K562 (cell line): ENCODE measurements around the gene ARHGEF38. TPM values are rescaled to one million over a fixed set of nuclear protein-coding genes. Genes with fewer than 3 reads are reported as not detected.

Source experiments
- ATAC-seq: fragments of 200-7000 bp; cut with Tn5 transposase; 3 replicates; pipeline ENCODE4 v1.9.1; 2020; ENCODE audit warnings: moderate library complexity
- BruUV-seq: library from RNA; stranded (reverse); fragments of 400-500 nt; replicated peaks from 2 replicates; lab custom pipeline; 2021; lab: Mats Ljungman, UMichigan
- CTCF ChIA-PET: fragments of 300-600 bp; formaldehyde crosslinking; extraction: SDS; loops from one replicate; lab custom pipeline; 2021; ENCODE audit warnings: low intra/inter-chr PET ratio; lab: Yijun Ruan, JAX
- POLR2A ChIA-PET: fragments of 300-600, 350-650 bp; sonication (Branson Sonifier 250); formaldehyde crosslinking; extraction: SDS; loops from one replicate; lab custom pipeline; 2021; ENCODE audit warnings: antibody characterized with exemption, inconsistent platforms; lab: Yijun Ruan, JAX
- DNase-seq, 4 experiments: peaks; one replicate each; pipeline versions ENCODE4 v3.0.0 to v3.0.0-alpha.2; 2011 to 2018; ENCODE audit warnings: low spot score in 3 of 4, mixed read lengths in 3 of 4; ENCODE audit errors: extremely low read depth in 1 of 4
- FAIRE-seq: peaks from 2 replicates; lab custom pipeline; 2011; peaks lifted over from hg19 to GRCh38; lab: Jason Lieb, UNC
- H2AFZ ChIP-seq: 2 replicates; pipeline ENCODE4 v1.6.0; 2011; ENCODE audit warnings: low read depth, low read length, control low read depth, inconsistent platforms
- H3K27ac ChIP-seq: fragments of 200-600 bp; 3 replicates; pipeline ENCODE4 v1.8.0; 2011; ENCODE audit warnings: low read depth, mild to moderate bottlenecking, control low read depth, inconsistent platforms, low read length, moderate library complexity, mixed read lengths; ENCODE audit errors: extremely low read depth
- H3K27me3 ChIP-seq, 2 experiments: fragments of 300-600 bp in 1 of 2; 2 replicates in 1 of 2; 3 replicates in 1 of 2; pipeline versions ENCODE4 v1.6.0 to v1.8.0; 2011; ENCODE audit warnings: inconsistent platforms in 2 of 2, low read length in 2 of 2, mild to moderate bottlenecking in 1 of 2, mixed read lengths in 1 of 2, moderate library complexity in 1 of 2; ENCODE audit not compliant: control insufficient read depth in 2 of 2, insufficient read depth in 2 of 2
- H3K36me3 ChIP-seq: fragments of 300-600 bp; 3 replicates; pipeline ENCODE4 v1.8.0; 2011; ENCODE audit warnings: mild to moderate bottlenecking, low read length, inconsistent platforms; ENCODE audit not compliant: control insufficient read depth, insufficient read depth
- H3K4me1 ChIP-seq, 2 experiments: fragments of 200-600 bp in 1 of 2; replicated peaks in 1 of 2; 2 replicates in 1 of 2; 3 replicates in 1 of 2; pipeline versions ENCODE4 v1.5.1 to v1.8.0; 2011; ENCODE audit warnings: inconsistent platforms in 2 of 2, low read length in 2 of 2, mild to moderate bottlenecking in 1 of 2, mixed read lengths in 1 of 2, moderate library complexity in 1 of 2; ENCODE audit not compliant: control insufficient read depth in 2 of 2, insufficient read depth in 2 of 2
- H3K4me2 ChIP-seq: 2 replicates; pipeline ENCODE4 v1.6.1; 2011; ENCODE audit warnings: low read length, control low read depth, inconsistent platforms, mixed read lengths; ENCODE audit not compliant: insufficient read depth
- H3K4me3 ChIP-seq: fragments of 200-600 bp; sonication (generic), shearing (Covaris generic); 2 replicates; pipeline ENCODE4 v1.5.1; 2016; ENCODE audit warnings: control low read depth, inconsistent platforms
- H3K79me2 ChIP-seq: fragments of 200-600 bp; 3 replicates; pipeline ENCODE4 v1.8.0; 2011; ENCODE audit warnings: low read length, inconsistent platforms; ENCODE audit not compliant: control insufficient read depth, insufficient read depth
- H3K9ac ChIP-seq, 2 experiments: 2 replicates each; pipeline versions ENCODE4 v1.6.0 to v1.6.1; 2011; ENCODE audit warnings: low read depth in 2 of 2, low read length in 2 of 2, control low read depth in 1 of 2, inconsistent platforms in 1 of 2, mild to moderate bottlenecking in 1 of 2, mixed read lengths in 1 of 2; ENCODE audit not compliant: insufficient read depth in 1 of 2
- H3K9me1 ChIP-seq: one replicate; pipeline ENCODE4 v1.6.0; 2011; ENCODE audit warnings: inconsistent platforms, mild to moderate bottlenecking, low read length, moderate library complexity; ENCODE audit not compliant: control insufficient read depth, insufficient read depth
- H3K9me3 ChIP-seq: replicated peaks from 2 replicates; pipeline ENCODE4 v1.5.1; 2011; ENCODE audit warnings: low read depth, low read length, inconsistent platforms; ENCODE audit not compliant: control insufficient read depth, insufficient read depth
- H4K20me1 ChIP-seq: replicated peaks from 2 replicates; pipeline ENCODE4 v1.6.1; 2011; ENCODE audit warnings: low read length, inconsistent platforms, mixed read lengths; ENCODE audit not compliant: control insufficient read depth, insufficient read depth
- MCM5 ChIP-seq: fragments of 450-650 bp; IDR thresholded peaks from 2 replicates; pipeline ENCODE4 v1.6.1; 2016; ENCODE audit warnings: low read depth
- ZC3H4 ChIP-seq: sonication (generic); formaldehyde crosslinking; IDR thresholded peaks from 2 replicates; pipeline ENCODE4 v1.9.0; 2021; ENCODE audit warnings: missing genetic modification reagents, borderline replicate concordance
- ZKSCAN8 ChIP-seq: fragments of 200-800 bp; sonication (Bioruptor generic); IDR thresholded peaks from 2 replicates; pipeline ENCODE4 v1.6.1; 2016; ENCODE audit warnings: missing genetic modification characterization, missing compliant biosample characterization
- ZNF407 ChIP-seq: fragments of 450-650 bp; IDR thresholded peaks from 2 replicates; pipeline ENCODE4 v1.6.1; 2016; ENCODE audit warnings: low read depth
- ZNF436 ChIP-seq: fragments of 250-450, 450-650 bp; sonication (Bioruptor Pico); formaldehyde crosslinking; IDR thresholded peaks from 2 replicates; pipeline ENCODE4 v1.7.0; 2020; ENCODE audit warnings: mild to moderate bottlenecking
- WGBS: fragments of 100-300 bp; shearing (Covaris generic); methylation state at CpG from one replicate; pipeline ENCODE4 v1.1.6; 2016; ENCODE audit warnings: low coverage, mixed read lengths; ENCODE audit not compliant: insufficient coverage; ENCODE audit errors: missing lambda C conversion rate; 5-methylcytosine and 5-hydroxymethylcytosine counted together
- in situ Hi-C: fragments of 300-500 bp; cut with MboI; formaldehyde crosslinking; loops from 4 replicates; pipeline ENCODE4 v1.15.0; 2018; ENCODE audit warnings: inconsistent platforms, mixed read lengths
- intact Hi-C: fragments of 100-400 bp; cut with micrococcal nuclease; formaldehyde crosslinking; loops from 2 replicates; pipeline ENCODE4 v1.14.2; 2022
- polyA plus RNA-seq, 8 experiments: library from polyadenylated mRNA; depleted of rRNA in 4 of 8; stranded (reverse) in 5 of 8; unstranded in 3 of 8; fragments of >200 nt; fragmentation: Nextera tagmentation in 2 of 8; fragmentation: Illumina TruSeq in 1 of 8; extraction: Ambion mirVana in 2 of 8; extraction: Trizol in 1 of 8; gene quantifications; 2 replicates each; pipeline versions ENCODE4 v1.2.1 to v1.2.3, GENCODE V29; 2011 to 2014; ENCODE audit warnings: inconsistent platforms in 1 of 8, missing spikeins in 1 of 8
- total RNA-seq, 7 experiments: library from RNA; depleted of rRNA in 6 of 7; stranded (reverse); fragments of >200 nt in 6 of 7; fragmentation: Illumina TruSeq in 2 of 7; extraction: Trizol in 2 of 7; gene quantifications; 2 replicates each; pipeline versions ENCODE4 v1.2.1 to v1.2.3, GENCODE V29; 2011 to 2021; ENCODE audit warnings: low replicate concordance in 1 of 7

The ARHGEF38 gene
- total and polyA plus RNA-seq, 9 of the 15 experiments (the other 6 are each of a cell fraction or from before 2014, with no cell fraction given) = 0.17 TPM; not detected in 8

DNA sequence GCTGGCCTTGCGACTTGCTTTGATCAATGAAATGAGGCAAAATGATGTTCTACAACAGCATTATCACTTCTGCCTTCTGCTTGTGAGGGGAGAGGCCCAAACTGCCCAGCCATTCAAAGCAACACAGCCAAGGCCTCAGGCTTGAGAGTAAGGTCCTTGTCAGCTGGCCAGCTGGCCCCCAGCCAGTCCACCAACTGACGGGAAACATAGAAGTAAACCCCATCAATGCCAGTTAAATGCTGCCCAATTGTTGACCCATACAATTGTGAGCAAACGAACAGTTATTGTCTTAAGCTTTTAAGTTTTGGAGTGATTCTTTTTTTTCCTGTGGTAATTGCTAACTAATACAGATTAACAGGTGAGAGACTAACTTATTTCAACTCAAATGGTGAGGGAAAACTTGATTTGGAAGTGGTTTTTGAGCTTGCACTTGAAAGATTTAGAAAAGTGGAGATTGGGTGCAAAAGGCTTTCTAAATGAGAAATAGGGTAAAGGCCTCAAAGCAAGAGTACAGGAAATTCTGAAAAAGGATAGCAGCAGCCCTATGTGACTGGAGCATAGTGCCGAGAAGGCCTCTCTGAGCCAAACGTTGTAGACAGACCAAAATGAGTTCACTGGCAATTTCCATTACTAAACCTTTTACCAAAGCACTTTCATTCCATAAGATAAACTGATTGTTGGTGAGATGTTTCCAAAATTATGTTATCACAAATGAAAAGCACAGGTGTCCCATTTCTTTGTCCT lies 66.9 kb downstream of the ARHGEF38 start:
- Histone ChIP-seq H3K27ac (no peak overlapping the region), H3K9ac (no peak overlapping the region), H3K9me1 (no peaks in the 10 kb centered on the region), H3K36me3 (no peaks in the 10 kb centered on the region), H3K9me3 (no peaks in the 10 kb centered on the region), H2AFZ (no peak overlapping the region), H3K79me2 (no peaks in the 10 kb centered on the region), H3K4me1 (no peaks in the 10 kb centered on the region), H3K27me3 (no peaks in the 10 kb centered on the region), H4K20me1 (no peaks in the 10 kb centered on the region), H3K4me2 (no peak overlapping the region), H3K4me3 (no peak overlapping the region)
- ATAC-seq = no peak
- TF ChIP-seq ZNF407 = no peak
- TF ChIP-seq MCM5 = no peak
- no peak for TF ChIP-seq ZC3H4
- TF ChIP-seq ZNF436 (CRISPR knock-in tag) = no peak
- no peak for TF ChIP-seq ZKSCAN8 (CRISPR knock-in tag)
- in situ Hi-C loops = no loop called here
- intact Hi-C loops = no loop called here
- no TSS peak for BruUV-seq
- CTCF ChIA-PET = interaction anchor here (0.7 kb wide), 1 partner anchor 1270 kb away, joined by 3 read pairs; no protein-coding TSS in a partner anchor
- no peak for DNase-seq
- POLR2A ChIA-PET = no interaction called here
- 5% methylated on average over 5 of the region's 5 CpGs for WGBS
- FAIRE-seq = no peak
